Panc1 (cell line): ENCODE results near the gene NAA38. TPM values are rescaled to one million over a fixed set of nuclear protein-coding genes. Genes with fewer than 3 reads are reported as not detected.

Experiments used
- ATAC-seq: fragments of 200-7000 bp; cut with Tn5 transposase; 2 replicates; pipeline ENCODE4 v1.9.1; 2020; ENCODE audit warnings: mild to moderate bottlenecking, moderate library complexity
- BruUV-seq: library from RNA; stranded (reverse); fragments of 400-500 nt; replicated peaks from 2 replicates; lab custom pipeline; 2021; lab: Mats Ljungman, UMichigan
- CTCF ChIA-PET: fragments of 300-600 bp; sonication (Branson Sonifier 250); formaldehyde crosslinking; loops from one replicate; lab custom pipeline; 2022; ENCODE audit warnings: antibody characterized with exemption; lab: Charles Lee
- POLR2A ChIA-PET: fragments of 300-600 bp; sonication (Branson Sonifier 250); formaldehyde crosslinking; loops from one replicate; lab custom pipeline; 2022; ENCODE audit warnings: antibody characterized with exemption; lab: Charles Lee
- DNase-seq: peaks from one replicate; pipeline ENCODE4 v3.0.0-alpha.2; 2010; ENCODE audit warnings: low read depth, low spot score
- H3K27ac ChIP-seq: 2 replicates; pipeline ENCODE4 v1.5.1; 2011; ENCODE audit warnings: mild to moderate bottlenecking, low read length, inconsistent platforms
- H3K27me3 ChIP-seq: fragments of 200-500 bp; sonication (Bioruptor generic); 2 replicates; pipeline ENCODE4 v1.6.0; 2014; ENCODE audit warnings: low read length, inconsistent platforms; ENCODE audit not compliant: control insufficient read depth, insufficient read depth
- H3K36me3 ChIP-seq: fragments of 200-500 bp; sonication (Bioruptor generic); 2 replicates; pipeline ENCODE4 v1.5.1; 2014; ENCODE audit warnings: inconsistent platforms, mild to moderate bottlenecking, low read length, moderate library complexity; ENCODE audit not compliant: control insufficient read depth, insufficient read depth
- H3K4me1 ChIP-seq: 2 replicates; pipeline ENCODE4 v1.5.1; 2011; ENCODE audit warnings: inconsistent platforms, mild to moderate bottlenecking, low read length, moderate library complexity; ENCODE audit not compliant: control insufficient read depth, insufficient read depth
- H3K4me3 ChIP-seq, 2 experiments: 2 replicates each; pipeline ENCODE4 v1.5.1; 2011 to 2012; ENCODE audit warnings: low read depth in 2 of 2, low read length in 2 of 2, mild to moderate bottlenecking in 2 of 2, inconsistent platforms in 1 of 2, moderate library complexity in 1 of 2
- H3K9me3 ChIP-seq: fragments of 200-500 bp; sonication (Bioruptor generic); 2 replicates; pipeline ENCODE4 v1.5.1; 2014; ENCODE audit warnings: low read depth, mild to moderate bottlenecking, inconsistent platforms, low read length, moderate library complexity; ENCODE audit not compliant: control insufficient read depth, insufficient read depth
- POLR2AphosphoS5 ChIP-seq: IDR thresholded peaks from 2 replicates; pipeline ENCODE4 v1.6.1; 2012; ENCODE audit warnings: mild to moderate bottlenecking, low read depth, low read length, moderate library complexity
- SIN3A ChIP-seq: IDR thresholded peaks from 2 replicates; pipeline ENCODE4 v1.6.1; 2012; ENCODE audit warnings: low read depth, mild to moderate bottlenecking, low read length, moderate library complexity, borderline replicate concordance; ENCODE audit not compliant: insufficient read depth
- TCF7L2 ChIP-seq: IDR thresholded peaks from 2 replicates; pipeline ENCODE4 v1.6.1; 2011; ENCODE audit warnings: mild to moderate bottlenecking, low read depth, low read length, inconsistent platforms
- in situ Hi-C: cut with HindIII; loops from 2 replicates; pipeline ENCODE4 v1.10.0; 2016; ENCODE audit warnings: low sequenced_read_pairs, low pct_unique_long_range_greater_than_20kb
- intact Hi-C: fragments of 100-400 bp; cut with micrococcal nuclease; formaldehyde crosslinking; loops from one replicate; pipeline ENCODE4 v1.10.0; 2022; ENCODE audit not compliant: unreplicated experiment
- total RNA-seq: library from RNA; stranded (reverse); gene quantifications from one replicate; pipeline ENCODE4 v1.2.1, GENCODE V29; 2021; ENCODE audit not compliant: unreplicated experiment
- TF ChIP-seq, protein P1 (sequence below): fragments of 450-650 bp; IDR thresholded peaks from 2 replicates; pipeline ENCODE4 v1.5.1; 2017; ENCODE audit warnings: mild to moderate bottlenecking
- TF ChIP-seq, protein P2 (sequence below), 2 experiments: IDR thresholded peaks; 2 replicates each; pipeline ENCODE4 v1.6.1; 2011 to 2012; ENCODE audit warnings: low read depth in 2 of 2, control low read depth in 1 of 2, low read length in 1 of 2, mild to moderate bottlenecking in 1 of 2, moderate library complexity in 1 of 2; ENCODE audit not compliant: insufficient read depth in 1 of 2

Gene NAA38
- total RNA-seq, 1 experiment from 2014 or later, result 75.2 TPM

DNA sequence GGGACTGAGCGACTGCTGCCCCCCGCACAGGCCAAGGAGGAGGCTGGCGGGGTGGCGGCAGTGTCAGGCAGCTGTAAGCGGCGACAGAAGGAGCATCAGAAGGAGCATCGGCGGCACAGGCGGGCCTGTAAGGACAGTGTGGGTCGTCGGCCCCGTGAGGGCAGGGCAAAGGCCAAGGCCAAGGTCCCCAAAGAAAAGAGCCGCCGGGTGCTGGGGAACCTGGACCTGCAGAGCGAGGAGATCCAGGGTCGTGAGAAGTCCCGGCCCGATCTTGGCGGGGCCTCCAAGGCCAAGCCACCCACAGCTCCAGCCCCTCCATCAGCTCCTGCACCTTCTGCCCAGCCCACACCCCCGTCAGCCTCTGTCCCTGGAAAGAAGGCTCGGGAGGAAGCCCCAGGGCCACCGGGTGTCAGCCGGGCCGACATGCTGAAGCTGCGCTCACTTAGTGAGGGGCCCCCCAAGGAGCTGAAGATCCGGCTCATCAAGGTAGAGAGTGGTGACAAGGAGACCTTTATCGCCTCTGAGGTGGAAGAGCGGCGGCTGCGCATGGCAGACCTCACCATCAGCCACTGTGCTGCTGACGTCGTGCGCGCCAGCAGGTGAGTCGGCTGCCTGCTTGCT is 8.1 kb downstream of the NAA38 start:
- POLR2A ChIA-PET, result no interaction called here
- in situ Hi-C loops, result no loop called here

DNA sequence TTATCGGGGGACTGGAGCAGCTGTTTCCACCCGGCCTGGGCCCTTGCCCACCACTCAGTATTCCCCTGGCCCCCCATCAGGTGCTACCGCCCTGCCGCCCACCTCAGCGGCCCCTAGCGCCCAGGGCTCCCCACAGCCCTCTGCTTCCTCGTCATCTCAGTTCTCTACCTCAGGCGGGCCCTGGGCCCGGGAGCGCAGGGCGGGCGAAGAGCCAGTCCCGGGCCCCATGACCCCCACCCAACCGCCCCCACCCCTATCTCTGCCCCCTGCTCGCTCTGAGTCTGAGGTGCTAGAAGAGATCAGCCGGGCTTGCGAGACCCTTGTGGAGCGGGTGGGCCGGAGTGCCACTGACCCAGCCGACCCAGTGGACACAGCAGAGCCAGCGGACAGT is 8.6 kb downstream of the NAA38 start:
- H3K36me3 ChIP-seq, result no peaks in the 10 kb centered on the region; the same call in 1 of the 2 replicates
- BruUV-seq, result no TSS peak

More for the DNA sequence above, 8.1 kb downstream of the NAA38 start:
- no peak for ATAC-seq
- intact Hi-C loops, result no loop called here
- H3K4me3 ChIP-seq, result no peak overlapping the region
- peaks cover 8% of the 10 kb centered on the region; the same call in 1 of the 2 replicates for H3K4me1 ChIP-seq
- CTCF ChIA-PET, result interaction anchor here (0.6 kb wide), 1 partner anchor 162 kb away, joined by 3 read pairs; the partner anchor contains the start of gene TP53
- TF ChIP-seq, protein P1, sequence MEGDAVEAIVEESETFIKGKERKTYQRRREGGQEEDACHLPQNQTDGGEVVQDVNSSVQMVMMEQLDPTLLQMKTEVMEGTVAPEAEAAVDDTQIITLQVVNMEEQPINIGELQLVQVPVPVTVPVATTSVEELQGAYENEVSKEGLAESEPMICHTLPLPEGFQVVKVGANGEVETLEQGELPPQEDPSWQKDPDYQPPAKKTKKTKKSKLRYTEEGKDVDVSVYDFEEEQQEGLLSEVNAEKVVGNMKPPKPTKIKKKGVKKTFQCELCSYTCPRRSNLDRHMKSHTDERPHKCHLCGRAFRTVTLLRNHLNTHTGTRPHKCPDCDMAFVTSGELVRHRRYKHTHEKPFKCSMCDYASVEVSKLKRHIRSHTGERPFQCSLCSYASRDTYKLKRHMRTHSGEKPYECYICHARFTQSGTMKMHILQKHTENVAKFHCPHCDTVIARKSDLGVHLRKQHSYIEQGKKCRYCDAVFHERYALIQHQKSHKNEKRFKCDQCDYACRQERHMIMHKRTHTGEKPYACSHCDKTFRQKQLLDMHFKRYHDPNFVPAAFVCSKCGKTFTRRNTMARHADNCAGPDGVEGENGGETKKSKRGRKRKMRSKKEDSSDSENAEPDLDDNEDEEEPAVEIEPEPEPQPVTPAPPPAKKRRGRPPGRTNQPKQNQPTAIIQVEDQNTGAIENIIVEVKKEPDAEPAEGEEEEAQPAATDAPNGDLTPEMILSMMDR, result no peak
- TF ChIP-seq, protein P2, sequence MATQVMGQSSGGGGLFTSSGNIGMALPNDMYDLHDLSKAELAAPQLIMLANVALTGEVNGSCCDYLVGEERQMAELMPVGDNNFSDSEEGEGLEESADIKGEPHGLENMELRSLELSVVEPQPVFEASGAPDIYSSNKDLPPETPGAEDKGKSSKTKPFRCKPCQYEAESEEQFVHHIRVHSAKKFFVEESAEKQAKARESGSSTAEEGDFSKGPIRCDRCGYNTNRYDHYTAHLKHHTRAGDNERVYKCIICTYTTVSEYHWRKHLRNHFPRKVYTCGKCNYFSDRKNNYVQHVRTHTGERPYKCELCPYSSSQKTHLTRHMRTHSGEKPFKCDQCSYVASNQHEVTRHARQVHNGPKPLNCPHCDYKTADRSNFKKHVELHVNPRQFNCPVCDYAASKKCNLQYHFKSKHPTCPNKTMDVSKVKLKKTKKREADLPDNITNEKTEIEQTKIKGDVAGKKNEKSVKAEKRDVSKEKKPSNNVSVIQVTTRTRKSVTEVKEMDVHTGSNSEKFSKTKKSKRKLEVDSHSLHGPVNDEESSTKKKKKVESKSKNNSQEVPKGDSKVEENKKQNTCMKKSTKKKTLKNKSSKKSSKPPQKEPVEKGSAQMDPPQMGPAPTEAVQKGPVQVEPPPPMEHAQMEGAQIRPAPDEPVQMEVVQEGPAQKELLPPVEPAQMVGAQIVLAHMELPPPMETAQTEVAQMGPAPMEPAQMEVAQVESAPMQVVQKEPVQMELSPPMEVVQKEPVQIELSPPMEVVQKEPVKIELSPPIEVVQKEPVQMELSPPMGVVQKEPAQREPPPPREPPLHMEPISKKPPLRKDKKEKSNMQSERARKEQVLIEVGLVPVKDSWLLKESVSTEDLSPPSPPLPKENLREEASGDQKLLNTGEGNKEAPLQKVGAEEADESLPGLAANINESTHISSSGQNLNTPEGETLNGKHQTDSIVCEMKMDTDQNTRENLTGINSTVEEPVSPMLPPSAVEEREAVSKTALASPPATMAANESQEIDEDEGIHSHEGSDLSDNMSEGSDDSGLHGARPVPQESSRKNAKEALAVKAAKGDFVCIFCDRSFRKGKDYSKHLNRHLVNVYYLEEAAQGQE (IDR thresholded peaks at IDR 0.05; ENCODE audit: insufficient read depth in 1 of 2, low read depth in 2 of 2, low read length in 1 of 2), result no peak
- no peak for TF ChIP-seq POLR2AphosphoS5
- TF ChIP-seq SIN3A, result no peak
- TF ChIP-seq TCF7L2, result no peak
- no peaks in the 10 kb centered on the region for H3K36me3 ChIP-seq
- BruUV-seq, result no TSS peak
- H3K27ac ChIP-seq, result no peak overlapping the region
- no peaks in the 10 kb centered on the region for H3K9me3 ChIP-seq
- no peak for DNase-seq
- no peaks in the 10 kb centered on the region for H3K27me3 ChIP-seq

More for the DNA sequence above, 8.6 kb downstream of the NAA38 start:
- POLR2A ChIA-PET, result no interaction called here
- no peaks in the 10 kb centered on the region for H3K9me3 ChIP-seq
- TF ChIP-seq, protein P2 (IDR thresholded peaks at IDR 0.05; ENCODE audit: insufficient read depth in 1 of 2, low read depth in 2 of 2, low read length in 1 of 2), result no peak
- TF ChIP-seq POLR2AphosphoS5 (no peak), SIN3A (no peak), TCF7L2 (no peak)
- TF ChIP-seq, protein P1, result no peak
- intact Hi-C loops, result no loop called here
- no peak overlapping the region for H3K4me3 ChIP-seq
- no peak for ATAC-seq
- no peaks in the 10 kb centered on the region for H3K27me3 ChIP-seq
- peaks cover 8% of the 10 kb centered on the region; the same call in 1 of the 2 replicates for H3K4me1 ChIP-seq
- in situ Hi-C loops, result no loop called here
- H3K27ac ChIP-seq, result no peak overlapping the region
- DNase-seq, result no peak
- CTCF ChIA-PET, result no interaction called here
